ENCODE data around the gene REST. TPM values are rescaled to one million over a fixed set of nuclear protein-coding genes. Genes with fewer than 3 reads are reported as not detected.
"Not testable (repeated sequence)": the region's sequence is repeated elsewhere in the genome, so short reads cannot be mapped to it uniquely, and the experiment has no call there.

The REST gene
- total and polyA plus RNA-seq, 2 donors (not counting 3 experiments of a cell fraction or from before 2014, with no cell fraction given) = 7.0 to 45.9 TPM

DNA sequence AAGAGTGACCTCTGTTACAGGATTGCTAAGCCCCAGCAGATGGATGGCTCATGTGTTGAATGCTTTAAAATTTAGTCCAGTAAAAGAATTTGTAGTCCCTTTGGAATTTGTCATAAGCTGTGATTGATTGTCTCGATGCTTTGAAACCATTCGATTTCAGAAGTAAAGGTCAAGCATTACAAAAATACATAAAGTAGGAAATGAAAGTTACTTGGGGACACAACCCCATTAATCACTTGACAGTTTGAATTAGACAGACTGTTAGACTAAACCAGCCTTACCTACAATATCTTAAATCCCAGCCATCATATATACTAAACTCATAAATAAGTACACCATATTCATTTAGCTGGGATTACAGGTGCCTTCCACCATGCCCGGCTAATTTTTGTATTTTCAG is 6.6 kb downstream of the REST start:
- intact Hi-C loops (cut with micrococcal nuclease) (no loop called here), dilution Hi-C loops (cut with MboI; ENCODE audit: extremely low pct_ligation_motif_present, low sequenced_read_pairs) (no loop called here)
- Histone ChIP-seq H3K4me1 (ENCODE audit: control insufficient read depth, extremely low read depth, insufficient read depth, low read length) (peaks cover 17% of the 10 kb centered on the region), H3K4me3 (replicated peaks in 1 of 3; ENCODE audit: insufficient read depth in 1 of 3, low read depth in 1 of 3, low read length in 3 of 3) (no peak overlapping the region), H2AFZ (ENCODE audit: low read depth, low read length) (no peak overlapping the region), H3K4me2 (ENCODE audit: insufficient read depth, low read length) (no peak overlapping the region), H3K9me1 (replicated peaks; ENCODE audit: control insufficient read depth, extremely low read depth, insufficient read depth, low read length) (no peaks in the 10 kb centered on the region), H3K9ac (replicated peaks; ENCODE audit: extremely low read depth, insufficient read depth, low read length) (no peak overlapping the region), H3K36me3 (ENCODE audit: control insufficient read depth in 2 of 2, extremely low read depth in 1 of 2, insufficient read depth in 2 of 2, low read length in 2 of 2) (peaks cover 2 to 3% of the 10 kb centered on the region in 2 experiments), H3K79me2 (ENCODE audit: control insufficient read depth, insufficient read depth, low read length) (peaks cover 88% of the 10 kb centered on the region), H4K20me1 (replicated peaks; ENCODE audit: control insufficient read depth, extremely low read depth, insufficient read depth, low read length) (peaks cover 8% of the 10 kb centered on the region), H3K9me3 (replicated peaks; ENCODE audit: control insufficient read depth, insufficient read depth, low read length) (no peaks in the 10 kb centered on the region), H3K27me3 (ENCODE audit: control insufficient read depth in 2 of 2, insufficient read depth in 2 of 2, low read length in 2 of 2) (no peaks in the 10 kb centered on the region), H3K27ac (ENCODE audit: insufficient read depth, low read depth, low read length) (no peak overlapping the region)
- FAIRE-seq (no peak), DNase-seq (ENCODE audit: low read depth, low spot score) (no peak)
- ChIA-PET CTCF (no interaction called here), POLR2A (no interaction called here)
- no peak for TF ChIP-seq EZH2 (IDR thresholded peaks at IDR 0.05; ENCODE audit: borderline replicate concordance, low read depth, low read length, severe bottlenecking)
- no peak for TF ChIP-seq JUN (IDR thresholded peaks at IDR 0.05; ENCODE audit: borderline replicate concordance, insufficient read depth, insufficient read length, low read depth)
- no peak for TF ChIP-seq MYC (IDR thresholded peaks at IDR 0.05; ENCODE audit: low read depth, low read length)
- no peak for TF ChIP-seq POLR2A (IDR thresholded peaks at IDR 0.05; ENCODE audit: low read depth, low read length)
- TF ChIP-seq, protein P1, sequence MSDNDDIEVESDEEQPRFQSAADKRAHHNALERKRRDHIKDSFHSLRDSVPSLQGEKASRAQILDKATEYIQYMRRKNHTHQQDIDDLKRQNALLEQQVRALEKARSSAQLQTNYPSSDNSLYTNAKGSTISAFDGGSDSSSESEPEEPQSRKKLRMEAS (IDR thresholded peaks at IDR 0.05; ENCODE audit: insufficient read depth, insufficient read length) = no peak
- TF ChIP-seq, protein P2, sequence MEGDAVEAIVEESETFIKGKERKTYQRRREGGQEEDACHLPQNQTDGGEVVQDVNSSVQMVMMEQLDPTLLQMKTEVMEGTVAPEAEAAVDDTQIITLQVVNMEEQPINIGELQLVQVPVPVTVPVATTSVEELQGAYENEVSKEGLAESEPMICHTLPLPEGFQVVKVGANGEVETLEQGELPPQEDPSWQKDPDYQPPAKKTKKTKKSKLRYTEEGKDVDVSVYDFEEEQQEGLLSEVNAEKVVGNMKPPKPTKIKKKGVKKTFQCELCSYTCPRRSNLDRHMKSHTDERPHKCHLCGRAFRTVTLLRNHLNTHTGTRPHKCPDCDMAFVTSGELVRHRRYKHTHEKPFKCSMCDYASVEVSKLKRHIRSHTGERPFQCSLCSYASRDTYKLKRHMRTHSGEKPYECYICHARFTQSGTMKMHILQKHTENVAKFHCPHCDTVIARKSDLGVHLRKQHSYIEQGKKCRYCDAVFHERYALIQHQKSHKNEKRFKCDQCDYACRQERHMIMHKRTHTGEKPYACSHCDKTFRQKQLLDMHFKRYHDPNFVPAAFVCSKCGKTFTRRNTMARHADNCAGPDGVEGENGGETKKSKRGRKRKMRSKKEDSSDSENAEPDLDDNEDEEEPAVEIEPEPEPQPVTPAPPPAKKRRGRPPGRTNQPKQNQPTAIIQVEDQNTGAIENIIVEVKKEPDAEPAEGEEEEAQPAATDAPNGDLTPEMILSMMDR (IDR thresholded peaks at IDR 0.05; ENCODE audit: extremely low read depth in 1 of 2, insufficient read depth in 1 of 2, low read depth in 1 of 2, low read length in 2 of 2) = no peak
- no peak for TF ChIP-seq GATA2 (IDR thresholded peaks at IDR 0.05; ENCODE audit: insufficient read depth, insufficient read length, low read depth, low read length)
- no peak for TF ChIP-seq FOS (IDR thresholded peaks at IDR 0.05; ENCODE audit: borderline replicate concordance, insufficient read depth, low read length)
- TF ChIP-seq POLR2AphosphoS5 (IDR thresholded peaks at IDR 0.05; ENCODE audit: insufficient read depth, low read depth, low read length) = no peak
- no TSS peak for BruUV-seq (replicated peaks)

DNA sequence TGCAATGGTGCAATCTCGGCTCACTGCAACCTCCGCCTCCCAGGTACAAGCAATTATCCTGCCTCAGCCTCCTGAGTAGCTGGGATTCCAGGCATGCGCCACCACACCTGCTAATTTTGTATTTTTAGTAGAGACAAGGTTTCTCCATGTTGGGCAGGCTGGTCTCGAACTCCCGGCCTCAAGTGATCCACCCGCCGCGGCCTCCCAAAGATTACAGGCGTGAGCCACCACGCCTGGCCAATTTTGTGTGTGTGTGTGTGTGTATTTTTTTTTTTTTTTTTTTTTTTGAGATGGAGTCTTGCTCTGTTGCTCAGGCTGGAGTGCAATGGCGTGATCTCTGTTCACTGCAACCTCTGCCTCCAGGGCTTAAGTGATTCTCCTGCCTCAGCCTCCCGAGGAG is 7.3 kb downstream of the REST start:
- intact Hi-C loops (cut with micrococcal nuclease); H3K4me2 ChIP-seq (ENCODE audit: insufficient read depth, low read length); POLR2A ChIA-PET: not testable (repeated sequence)

More for the DNA sequence above, 7.3 kb downstream of the REST start:
- H3K9me3 ChIP-seq (replicated peaks; ENCODE audit: control insufficient read depth, insufficient read depth, low read length); H3K9ac ChIP-seq (replicated peaks; ENCODE audit: extremely low read depth, insufficient read depth, low read length); H3K27me3 ChIP-seq (ENCODE audit: control insufficient read depth in 2 of 2, insufficient read depth in 2 of 2, low read length in 2 of 2); CTCF ChIA-PET; DNase-seq (ENCODE audit: low read depth, low spot score); dilution Hi-C loops (cut with MboI; ENCODE audit: extremely low pct_ligation_motif_present, low sequenced_read_pairs); H3K9me1 ChIP-seq (replicated peaks; ENCODE audit: control insufficient read depth, extremely low read depth, insufficient read depth, low read length); H3K4me3 ChIP-seq (replicated peaks in 1 of 3; ENCODE audit: insufficient read depth in 1 of 3, low read depth in 1 of 3, low read length in 3 of 3); H3K27ac ChIP-seq (ENCODE audit: insufficient read depth, low read depth, low read length); H2AFZ ChIP-seq (ENCODE audit: low read depth, low read length); BruUV-seq (replicated peaks); H4K20me1 ChIP-seq (replicated peaks; ENCODE audit: control insufficient read depth, extremely low read depth, insufficient read depth, low read length); FAIRE-seq; H3K36me3 ChIP-seq (ENCODE audit: control insufficient read depth in 2 of 2, extremely low read depth in 1 of 2, insufficient read depth in 2 of 2, low read length in 2 of 2): not testable (repeated sequence)
- Histone ChIP-seq H3K79me2 (ENCODE audit: control insufficient read depth, insufficient read depth, low read length) (peaks cover 86% of the 10 kb centered on the region), H3K4me1 (ENCODE audit: control insufficient read depth, extremely low read depth, insufficient read depth, low read length) (peaks cover 13% of the 10 kb centered on the region)

All from endothelial cell of umbilical vein (primary cell).